ENCODE data around the gene HECW1.

DNA sequence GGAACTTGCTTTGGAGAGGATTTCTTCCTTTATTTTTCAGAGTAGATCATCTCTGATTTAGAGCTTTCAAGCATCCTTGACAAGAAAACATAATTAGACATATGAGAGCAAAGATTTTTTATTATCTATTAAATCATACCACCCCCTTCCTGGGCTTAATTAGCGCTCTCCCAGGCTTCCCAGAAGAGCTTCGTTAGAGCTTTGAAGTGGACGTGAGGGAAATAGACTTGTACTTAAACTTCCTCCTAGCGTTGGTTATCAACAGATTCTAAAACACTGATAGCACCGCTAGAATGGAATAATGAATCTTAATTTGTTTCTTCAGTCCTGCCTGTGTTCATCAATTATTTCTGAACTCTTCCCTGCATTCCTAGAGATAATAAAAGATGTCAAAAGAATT, 296.5 kb downstream of the HECW1 start:
- TF ChIP-seq, protein P1, sequence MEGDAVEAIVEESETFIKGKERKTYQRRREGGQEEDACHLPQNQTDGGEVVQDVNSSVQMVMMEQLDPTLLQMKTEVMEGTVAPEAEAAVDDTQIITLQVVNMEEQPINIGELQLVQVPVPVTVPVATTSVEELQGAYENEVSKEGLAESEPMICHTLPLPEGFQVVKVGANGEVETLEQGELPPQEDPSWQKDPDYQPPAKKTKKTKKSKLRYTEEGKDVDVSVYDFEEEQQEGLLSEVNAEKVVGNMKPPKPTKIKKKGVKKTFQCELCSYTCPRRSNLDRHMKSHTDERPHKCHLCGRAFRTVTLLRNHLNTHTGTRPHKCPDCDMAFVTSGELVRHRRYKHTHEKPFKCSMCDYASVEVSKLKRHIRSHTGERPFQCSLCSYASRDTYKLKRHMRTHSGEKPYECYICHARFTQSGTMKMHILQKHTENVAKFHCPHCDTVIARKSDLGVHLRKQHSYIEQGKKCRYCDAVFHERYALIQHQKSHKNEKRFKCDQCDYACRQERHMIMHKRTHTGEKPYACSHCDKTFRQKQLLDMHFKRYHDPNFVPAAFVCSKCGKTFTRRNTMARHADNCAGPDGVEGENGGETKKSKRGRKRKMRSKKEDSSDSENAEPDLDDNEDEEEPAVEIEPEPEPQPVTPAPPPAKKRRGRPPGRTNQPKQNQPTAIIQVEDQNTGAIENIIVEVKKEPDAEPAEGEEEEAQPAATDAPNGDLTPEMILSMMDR (conservative IDR thresholded peaks at IDR 0.05 in 1 of 2, IDR thresholded peaks at IDR 0.05 in 1 of 2; ENCODE audit: extremely low read depth in 1 of 2, insufficient read depth in 1 of 2, low read depth in 1 of 2, low read length in 2 of 2) = no peak
- no peak for TF ChIP-seq EZH2 (IDR thresholded peaks at IDR 0.05; ENCODE audit: borderline replicate concordance, low read length)

Measured in mammary epithelial cell (primary cell).